DMS 273 (cell line): Measurements from ENCODE around the gene KLHL41.
"Not testable (repeated sequence)": the region's sequence is repeated elsewhere in the genome, so short reads cannot be mapped to it uniquely, and the experiment has no call there.

Experiments
- DNase-seq: peaks from one replicate; lab custom pipeline; 2025; ENCODE audit not compliant: unreplicated experiment; lab: John Stamatoyannopoulos, UW

Gene KLHL41

GRCh38 chr2:169570752-169571151, 61.2 kb downstream of the KLHL41 start:
- DNase-seq, result not testable (repeated sequence)

DNA sequence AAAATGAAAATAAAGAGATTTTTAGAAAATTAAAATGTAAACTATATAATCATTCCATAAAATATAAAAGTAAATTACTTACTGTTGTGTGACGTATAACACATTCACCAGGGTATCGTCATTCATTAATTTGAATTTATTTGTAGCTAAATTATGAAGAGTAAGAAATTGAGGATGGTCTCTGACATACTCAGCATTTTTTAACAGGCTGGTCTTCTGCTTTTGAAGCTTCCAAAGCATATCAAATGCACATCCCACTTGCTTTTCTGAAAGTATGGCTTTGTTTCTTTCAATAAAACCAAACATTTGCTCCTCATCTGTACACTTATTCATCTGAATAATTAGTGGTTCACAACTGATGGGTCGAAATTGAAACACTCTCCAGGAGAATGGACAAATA, 62.1 kb downstream of the KLHL41 start:
- DNase-seq, result no peak

GRCh38 chr2:169572189-169572588, 62.7 kb downstream of the KLHL41 start:
- DNase-seq, result no peak

DNA sequence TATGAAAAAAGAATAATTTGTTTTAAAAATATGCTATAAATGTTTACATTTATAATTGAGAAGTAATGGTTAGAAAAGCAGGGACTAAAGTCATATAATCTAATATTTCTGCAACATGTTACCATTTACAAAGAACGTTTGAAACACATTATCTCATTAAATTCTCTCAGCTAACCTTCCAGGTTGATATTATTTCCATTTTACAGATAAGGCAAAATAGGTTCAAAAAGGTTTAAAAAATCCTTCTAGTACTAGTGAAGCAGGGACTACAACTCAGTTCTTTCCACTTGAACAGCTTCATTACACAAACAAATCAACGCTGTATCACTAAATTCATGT, 63.3 kb downstream of the KLHL41 start:
- no peak for DNase-seq

DNA sequence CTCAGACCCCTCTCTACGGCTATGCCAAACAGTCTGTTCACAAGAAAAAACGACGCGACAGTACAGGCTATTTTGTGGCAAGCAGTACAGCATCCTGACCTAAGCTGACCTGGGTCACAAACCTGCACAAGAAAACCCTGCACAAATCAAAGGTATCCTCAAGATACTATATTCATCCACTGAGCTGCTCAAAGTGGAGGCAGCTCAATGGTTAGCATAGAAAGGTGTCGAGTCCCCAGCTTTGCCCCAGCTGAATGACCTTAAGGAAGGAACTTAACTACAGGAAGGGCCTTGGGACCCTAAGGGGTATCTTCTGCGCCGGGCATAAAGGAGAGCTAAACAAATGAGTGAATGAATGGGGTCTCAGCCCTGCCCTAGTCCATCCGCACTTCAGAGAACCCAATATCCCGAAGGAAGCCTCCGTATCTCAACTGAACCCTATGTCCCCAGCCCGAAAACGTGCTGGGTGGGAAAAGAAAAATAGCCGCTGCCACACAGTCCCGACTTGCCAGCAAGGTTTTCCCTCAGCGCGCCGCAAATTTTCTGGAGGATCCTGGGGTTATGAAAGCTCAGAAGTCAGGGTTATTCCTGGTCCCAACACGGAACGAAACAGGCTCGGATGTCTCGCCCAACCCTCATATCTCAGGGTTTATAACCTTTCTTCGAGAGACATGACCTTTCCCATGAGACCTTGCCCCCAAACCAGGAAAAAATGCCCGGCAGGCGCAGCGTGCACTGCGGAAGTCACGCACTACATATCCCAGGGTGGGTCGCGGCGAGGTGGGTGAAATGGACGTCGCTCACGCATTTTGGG, 63.9 kb downstream of the KLHL41 start, which contains the start of gene FASTKD1:
Gene FASTKD1, minus strand, starts transcription at position 706 of the 814 bp plus-strand sequence. CDS start 1,836 bp downstream, outside the sequence.
- DNase-seq, result peak; percentile 98

GRCh38 chr2:169573974-169574299, 64.4 kb downstream of the KLHL41 start:
- no peak for DNase-seq

GRCh38 chr2:169574539-169574938, 65.0 kb downstream of the KLHL41 start:
- DNase-seq, result not testable (repeated sequence)

- not testable (repeated sequence) for DNase-seq
Measured at GRCh38 chr2:169575264-169575663, 65.8 kb downstream of the KLHL41 start.
